SIG-M5 treated with dmso at 0.1 percent for 504 hours (cell line): ENCODE results near the gene TMED1.
A peak's percentile ranks its signal among the peaks of the same experiment; 100 is the strongest.
"Not testable (repeated sequence)": the region's sequence is repeated elsewhere in the genome, so short reads cannot be mapped to it uniquely, and the experiment has no call there.

ENCODE experiments used
- DNase-seq: peaks from one replicate; lab custom pipeline; 2025; ENCODE audit not compliant: unreplicated experiment; lab: John Stamatoyannopoulos, UW

Gene TMED1

DNA sequence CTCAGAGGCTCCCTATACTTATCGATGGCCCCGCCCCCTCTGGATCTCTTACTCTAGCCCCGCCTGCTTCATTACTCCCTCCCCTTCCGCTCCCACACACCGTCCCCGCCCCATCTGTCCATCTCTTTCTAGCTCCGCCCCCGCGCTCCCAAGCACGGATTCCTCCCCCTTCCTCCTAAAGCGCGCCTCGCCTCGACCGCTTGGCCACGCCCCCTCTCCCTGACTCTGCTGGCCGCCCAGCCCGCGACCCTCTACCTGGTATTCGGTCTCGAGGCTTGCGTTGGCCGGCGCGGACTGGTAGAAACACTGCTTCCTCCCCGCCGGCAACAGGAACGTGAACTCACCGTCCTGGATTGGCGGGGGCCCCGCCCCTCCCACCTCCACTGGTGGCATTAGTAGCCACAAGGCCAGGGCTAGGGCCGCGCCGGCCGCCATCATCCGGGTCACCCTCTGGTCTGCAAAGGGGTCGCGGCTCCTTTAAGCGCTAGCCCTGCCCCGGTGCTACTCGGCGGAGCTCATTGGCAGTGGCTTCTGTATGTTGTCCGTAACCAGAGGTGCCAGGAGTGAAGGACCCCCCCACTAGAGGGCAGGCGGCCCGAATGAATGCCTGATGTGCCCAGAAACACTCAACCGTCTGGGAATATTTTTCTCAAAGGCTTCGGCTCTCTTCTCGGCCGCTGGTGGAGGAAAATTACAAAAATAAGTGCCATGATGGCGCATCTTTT lies at the start of gene TMED1:
Gene TMED1 (minus strand): TSS at position 459 of the 725 bp plus-strand sequence. CDS start 21 bp downstream, at position 438.
- DNase-seq: peak; percentile 100

DNA sequence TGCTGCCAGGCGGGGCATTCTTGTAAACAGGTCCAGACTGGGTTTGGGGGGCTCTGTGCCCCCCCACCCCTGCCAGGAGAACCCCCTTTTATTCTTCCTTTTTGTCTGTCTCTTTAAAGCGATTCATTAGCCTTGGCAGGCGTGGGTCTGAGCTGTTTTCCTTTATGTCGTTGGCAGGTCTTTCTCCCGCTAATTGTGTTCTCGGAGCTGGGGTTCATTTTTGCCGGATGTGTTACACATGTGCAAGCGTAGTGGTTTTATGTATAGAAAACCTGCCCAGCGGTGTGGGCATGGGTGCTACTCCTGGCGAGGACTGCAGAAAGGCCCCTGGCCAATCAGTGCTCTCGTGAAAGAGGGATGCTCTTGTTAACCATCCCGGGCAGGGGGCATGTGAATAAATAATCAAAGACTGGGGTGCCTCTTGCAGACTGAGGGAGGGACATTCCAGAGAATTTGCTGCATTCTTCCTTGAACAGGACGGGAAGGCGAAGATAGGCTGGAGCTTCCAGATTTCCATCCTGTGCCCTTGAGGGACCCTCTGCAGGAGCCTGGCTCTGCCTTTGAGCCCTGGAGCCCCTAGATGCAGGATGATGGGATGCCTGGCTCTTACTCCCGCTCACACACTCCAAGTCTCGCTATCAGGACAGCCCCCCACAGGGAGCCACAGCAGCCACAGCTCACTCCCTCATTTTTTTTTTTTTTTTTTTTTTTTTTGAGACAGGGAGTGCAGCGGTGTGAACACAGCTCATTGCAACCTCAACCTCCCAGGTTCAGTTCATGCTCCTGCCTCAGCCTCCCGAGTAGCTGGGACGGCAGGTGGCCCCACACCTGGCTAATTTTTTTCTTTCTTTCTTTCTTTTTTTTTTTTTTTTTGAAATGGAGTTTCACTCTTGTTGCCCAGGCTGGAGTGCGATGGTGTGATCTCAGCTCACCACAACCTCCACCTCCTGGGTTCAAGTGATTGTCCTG lies 49.5 kb upstream of the TMED1 start:
- no peak for DNase-seq

GRCh38 chr19:10884274-10884673 lies 48.3 kb upstream of the TMED1 start:
- DNase-seq: no peak

DNA sequence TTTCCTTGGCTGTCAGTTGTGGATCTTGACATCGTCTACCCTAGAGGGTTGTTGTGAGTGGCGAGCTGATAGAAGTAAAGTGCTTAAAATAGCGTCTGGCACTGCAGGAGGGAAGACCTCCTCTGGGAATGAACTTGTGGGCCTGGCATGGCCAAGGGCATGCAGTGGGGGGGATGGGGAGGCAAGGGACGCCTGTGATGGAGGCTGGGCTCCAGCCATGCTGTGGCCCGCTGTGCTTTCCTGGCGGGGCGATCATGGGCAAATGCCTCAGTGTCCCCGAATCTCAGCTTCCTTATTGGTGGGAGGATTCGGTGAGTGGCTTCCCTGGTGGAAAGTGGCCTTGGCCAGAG lies 46.1 kb upstream of the TMED1 start:
- no peak for DNase-seq

- DNase-seq: no peak
Observed at GRCh38 chr19:10881403-10882107, 45.5 kb upstream of the TMED1 start.

DNA sequence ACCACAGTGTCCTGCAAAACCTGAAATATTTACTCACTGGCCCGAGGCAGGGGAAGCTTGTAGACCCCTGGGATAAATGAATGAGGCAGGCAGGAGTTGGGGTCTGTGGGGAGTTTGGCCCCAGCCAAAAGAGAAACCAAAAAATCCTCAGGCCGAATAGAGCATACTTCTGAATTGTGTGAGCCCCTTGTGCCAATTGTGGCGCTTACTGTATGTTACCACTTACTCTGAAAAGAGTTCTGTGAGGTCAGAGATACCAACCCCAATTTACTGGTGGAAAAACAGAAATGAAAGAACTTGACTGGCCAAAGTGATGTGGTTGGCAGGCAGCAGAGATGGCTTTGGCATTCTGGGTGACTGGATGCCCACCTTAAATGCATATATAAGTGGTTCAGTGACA lies 42.2 kb upstream of the TMED1 start:
- DNase-seq: no peak

- not testable (repeated sequence) for DNase-seq
Observed at GRCh38 chr19:10877608-10878007, 41.6 kb upstream of the TMED1 start.

GRCh38 chr19:10876459-10877240 lies 40.6 kb upstream of the TMED1 start:
- no peak for DNase-seq

GRCh38 chr19:10874024-10874423 lies 38.0 kb upstream of the TMED1 start:
- DNase-seq: no peak

GRCh38 chr19:10872546-10873107 lies 36.6 kb upstream of the TMED1 start:
- DNase-seq: no peak

DNA sequence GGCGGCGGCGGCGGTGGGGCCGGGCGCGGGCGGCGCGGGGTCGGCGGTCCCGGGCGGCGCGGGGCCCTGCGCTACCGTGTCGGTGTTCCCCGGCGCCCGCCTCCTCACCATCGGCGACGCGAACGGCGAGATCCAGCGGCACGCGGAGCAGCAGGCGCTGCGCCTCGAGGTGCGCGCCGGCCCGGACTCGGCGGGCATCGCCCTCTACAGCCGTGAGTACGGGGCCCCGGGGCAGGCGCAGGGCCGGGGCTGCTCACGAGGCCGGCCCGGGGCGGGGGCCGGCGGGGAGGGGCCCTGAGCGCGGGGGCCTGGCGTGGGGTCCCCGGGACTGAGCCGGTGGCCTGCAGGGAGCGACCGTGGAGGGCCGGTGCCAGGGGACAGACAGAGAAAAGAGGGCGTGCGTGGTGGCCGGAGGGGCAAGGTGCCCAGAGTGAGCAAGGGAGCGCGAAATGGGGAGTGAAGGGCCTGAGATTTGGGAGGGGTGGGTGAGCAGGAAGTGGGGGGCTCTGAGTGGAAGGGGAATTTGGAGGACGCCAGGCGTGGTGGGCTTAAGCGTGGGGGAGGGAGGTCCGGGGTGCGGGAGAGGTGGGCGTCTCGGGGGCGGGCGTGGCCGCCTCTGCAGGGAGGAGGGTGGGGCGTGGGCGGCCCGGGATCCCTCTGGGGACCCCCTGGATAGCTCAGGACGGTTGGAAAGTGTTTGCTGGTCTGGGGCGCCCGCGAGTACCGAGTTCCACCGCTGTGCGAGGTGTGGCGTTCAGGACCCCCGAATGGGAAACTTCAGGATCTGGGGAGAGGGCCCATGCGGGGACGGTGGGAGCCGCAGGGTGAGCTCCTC lies 35.9 kb upstream of the TMED1 start:
- DNase-seq: no peak

- peak; percentile 88 for DNase-seq
Observed at GRCh38 chr19:10870955-10871603, 35.1 kb upstream of the TMED1 start, which contains the start of gene CARM1. Gene CARM1, plus strand, starts transcription at chr19:10871553. Its CDS starts 150 bp downstream, at chr19:10871703.

GRCh38 chr19:10870501-10870954 lies 34.5 kb upstream of the TMED1 start:
- no peak for DNase-seq

DNA sequence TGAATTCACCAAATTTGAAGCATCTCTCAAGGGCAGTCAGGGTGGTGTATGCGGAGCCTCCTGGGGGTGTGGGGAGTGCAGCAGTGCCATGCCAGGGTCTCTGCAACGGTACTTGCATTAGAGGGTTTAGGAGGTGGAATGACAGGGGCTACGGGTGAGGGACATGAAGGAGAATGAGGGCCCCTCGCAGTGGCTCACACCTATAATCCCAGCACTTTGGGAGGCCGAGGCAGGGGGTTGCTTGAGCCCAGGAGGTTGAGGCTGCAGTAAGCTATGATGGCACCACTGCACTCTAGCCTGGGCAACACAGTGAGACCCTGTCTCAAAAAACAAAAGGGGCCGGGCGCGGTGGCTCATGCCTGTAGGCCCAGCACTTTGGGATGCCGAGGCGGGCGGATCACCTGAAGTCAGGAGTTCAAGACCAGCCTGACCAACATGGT lies 33.9 kb upstream of the TMED1 start:
- not testable (repeated sequence) for DNase-seq

DNA sequence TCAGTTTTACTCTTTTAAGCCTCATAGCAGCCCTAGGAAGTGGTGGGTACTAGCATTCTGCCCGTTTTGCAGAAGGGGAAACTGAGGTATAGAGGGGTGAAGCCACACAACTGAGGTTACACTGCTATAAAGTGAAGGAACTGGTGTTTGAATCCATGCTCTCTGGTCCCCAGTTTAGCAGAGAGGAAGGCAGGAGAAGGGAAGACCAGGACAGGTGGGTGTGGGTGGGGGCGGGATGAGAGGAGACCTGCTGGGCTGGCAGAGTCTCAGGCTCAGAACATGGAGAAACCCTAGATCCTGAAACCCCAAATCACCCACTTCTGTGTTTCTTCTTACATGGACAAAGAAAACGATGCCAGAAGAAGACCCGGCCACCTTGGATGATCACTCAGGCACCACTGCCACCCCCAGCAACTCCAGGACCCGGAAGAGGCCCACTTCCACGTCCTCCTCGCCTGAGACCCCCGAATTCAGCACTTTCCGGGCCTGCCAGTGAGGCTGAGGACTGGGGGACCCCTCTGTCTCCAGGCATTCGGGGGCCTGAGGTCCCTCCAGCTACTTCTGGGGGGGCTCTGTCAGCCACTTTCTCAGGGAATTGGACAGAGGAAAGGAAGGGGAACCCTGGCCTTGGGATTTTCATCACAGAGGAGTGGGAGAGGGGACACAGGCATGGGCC lies 33.0 kb upstream of the TMED1 start:
- no peak for DNase-seq

DNA sequence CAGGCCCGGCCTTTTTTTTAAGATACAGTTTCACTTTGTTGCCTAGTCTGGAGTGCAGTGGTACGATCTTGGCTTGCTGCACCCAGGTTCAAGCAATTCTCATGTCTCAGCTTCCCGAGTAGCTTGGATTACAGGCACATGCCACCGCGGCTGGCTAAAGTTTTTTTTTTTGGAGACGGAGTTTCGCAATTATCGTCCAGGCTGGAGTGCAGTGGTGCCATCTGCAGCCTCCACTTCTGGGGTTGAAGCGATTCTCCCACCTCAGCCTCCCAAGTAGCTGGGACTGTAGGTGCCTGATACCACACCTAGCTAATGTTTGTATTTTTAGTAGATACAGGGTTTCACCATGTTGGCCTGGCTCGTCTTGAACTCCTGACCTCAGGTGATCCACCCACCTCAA lies 30.5 kb upstream of the TMED1 start:
- no peak for DNase-seq

DNA sequence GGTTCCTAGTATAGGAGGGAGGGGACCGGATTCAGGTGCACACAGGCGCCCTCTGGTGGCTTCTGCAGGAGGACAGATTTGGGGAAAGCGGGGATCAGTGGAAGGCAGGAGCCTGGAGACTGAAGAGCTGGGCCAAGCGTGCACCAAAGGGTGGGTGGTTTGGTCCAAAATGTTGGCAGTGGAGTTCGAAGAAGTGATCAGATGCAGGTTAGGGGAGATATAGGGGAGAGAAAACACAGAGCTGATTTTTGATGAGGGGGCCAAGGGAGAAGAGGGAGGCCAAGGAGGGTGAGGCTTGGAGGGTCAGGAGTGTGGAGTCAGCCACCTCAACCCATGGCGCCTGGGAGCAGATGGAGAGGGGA lies 28.5 kb upstream of the TMED1 start:
- DNase-seq: peak; percentile 81

DNA sequence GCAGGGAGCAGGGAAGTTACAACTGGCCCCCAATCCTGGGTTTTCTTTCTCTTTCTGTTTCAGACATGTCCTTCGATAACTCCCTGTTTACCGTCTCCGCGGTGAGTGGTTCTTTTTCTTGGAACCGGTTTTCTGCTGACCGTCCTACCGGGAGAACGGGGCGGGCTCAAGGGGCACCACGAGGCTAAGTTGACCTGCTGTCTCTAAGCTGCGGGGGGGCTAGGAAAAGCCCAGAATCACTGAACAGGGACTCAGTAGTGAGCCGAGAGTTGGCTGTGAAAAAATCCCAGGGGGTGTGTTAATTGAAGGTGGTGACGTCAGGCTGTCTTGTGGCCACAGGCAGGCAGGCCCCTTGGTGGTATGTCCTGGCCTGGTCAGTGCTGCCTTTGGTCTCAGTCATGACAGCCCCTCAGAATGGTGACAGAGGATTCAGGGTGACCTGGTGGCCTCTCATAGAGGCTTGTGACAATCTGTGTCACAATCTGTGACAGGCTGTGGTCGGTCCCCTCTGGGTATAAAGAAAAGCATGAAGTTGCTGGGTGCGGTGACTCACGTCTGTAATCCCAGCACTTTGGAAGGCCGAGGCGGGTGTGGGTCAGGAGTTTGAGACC lies 27.2 kb upstream of the TMED1 start:
- peak; percentile 19 for DNase-seq
